ENCODE data around the gene MAPKAPK5. TPM values are rescaled to one million over a fixed set of nuclear protein-coding genes. Genes with fewer than 3 reads are reported as not detected.

MAPKAPK5 gene
- total and polyA plus RNA-seq, 2 of the 13 experiments (the other 11 are each of a cell fraction or from before 2014, with no cell fraction given): 43.2 to 58.2 TPM

- TF ChIP-seq ARID3A (IDR thresholded peaks at IDR 0.05; ENCODE audit: low read depth, low read length): no peak
Observed at GRCh38 chr12:111840807-111841206, 1.2 kb upstream of the MAPKAPK5 start (continued).

- POLR2A ChIA-PET: interaction anchor here (0.7 to 2.2 kb wide), 3 partner anchors 28 to 171 kb away, joined by 3 to 8 read pairs (median 6); partner anchors contain the start of gene TMEM116
- Histone ChIP-seq H3K4me3 (replicated peaks in 1 of 3; ENCODE audit: insufficient read depth in 1 of 3, low read depth in 2 of 3, low read length in 3 of 3) (peak overlapping the region; percentile 77 to 97 (median 87)), H4K20me1 (ENCODE audit: insufficient read depth, low read length) (no peaks in the 10 kb centered on the region), H3K79me2 (ENCODE audit: insufficient read depth, low read length) (peaks cover 52% of the 10 kb centered on the region), H3K9me3 (ENCODE audit: low read length) (no peaks in the 10 kb centered on the region), H3K4me1 (ENCODE audit: insufficient read depth, low read length) (peaks cover 41% of the 10 kb centered on the region), H3K27me3 (ENCODE audit: control insufficient read depth in 1 of 2, insufficient read depth in 2 of 2, low read length in 2 of 2) (no peaks in the 10 kb centered on the region; a peak in 1 of 5 replicates), H3K9ac (ENCODE audit: insufficient read depth, low read depth, low read length) (peak overlapping the region; percentile 97), H2AFZ (ENCODE audit: low read length) (peak overlapping the region; percentile 98), H3K4me2 (ENCODE audit: low read depth, low read length) (peak overlapping the region; percentile 83), H3K36me3 (replicated peaks in 1 of 2; ENCODE audit: control insufficient read depth in 1 of 2, insufficient read depth in 2 of 2, low read length in 2 of 2) (peaks cover 2 to 11% of the 10 kb centered on the region in 2 experiments; a peak in 3 of 5 replicates), H3K27ac (ENCODE audit: extremely low read length, insufficient read depth, low read length) (peak overlapping the region; percentile 87)
- BruUV-seq (replicated peaks): TSS peak; percentile 93
- in situ Hi-C loops (cut with HindIII; ENCODE audit: extremely low pct_ligation_motif_present, low pct_unique_long_range_greater_than_20kb) (no loop called here), intact Hi-C loops (cut with micrococcal nuclease; ENCODE audit: unreplicated experiment) (loop anchor here (10.0 kb wide), 1 partner anchor 174 kb away; the partner anchor contains the start of genes ERP29 and TMEM116)
- under 1% methylated on average over 13 of the region's 13 CpGs for WGBS (ENCODE audit: low lambda C conversion rate)
- ATAC-seq (peak; percentile 3; the same call in 1 of the 3 replicates), FAIRE-seq (no peak), DNase-seq (ENCODE audit: low spot score) (no peak)
- CTCF ChIA-PET (ENCODE audit: low intra/inter-chr PET ratio, low total read pairs): no interaction called here
- peak; percentile 49; the same call in 1 of the 2 replicates for TF ChIP-seq ZNF780A (CRISPR knock-in tag; IDR thresholded peaks at IDR 0.05)
- no peak for TF ChIP-seq PHB2 (IDR thresholded peaks at IDR 0.05; ENCODE audit: partially characterized antibody)
- 0 out of 2 replicates have a peak, but pooled peaks have one; percentile 10 for TF ChIP-seq NCOA1 (CRISPR knock-in tag; IDR thresholded peaks at IDR 0.05)
- TF ChIP-seq MTERF4 (CRISPR knock-in tag; IDR thresholded peaks at IDR 0.05): 0 out of 2 replicates have a peak, but pooled peaks have one; percentile 2
- 0 out of 2 replicates have a peak, but pooled peaks have one; percentile 33 for TF ChIP-seq ZNF670 (CRISPR knock-in tag; IDR thresholded peaks at IDR 0.05; ENCODE audit: borderline replicate concordance)
- TF ChIP-seq ZNF589 (CRISPR knock-in tag; conservative IDR thresholded peaks at IDR 0.05): 0 out of 2 replicates have a peak, but pooled peaks have one; percentile 28
- TF ChIP-seq ZFP82 (CRISPR knock-in tag; IDR thresholded peaks at IDR 0.05; ENCODE audit: borderline replicate concordance): 0 out of 2 replicates have a peak, but pooled peaks have one; percentile 46
- 0 out of 2 replicates have a peak, but pooled peaks have one; percentile 12 for TF ChIP-seq ARID2 (CRISPR knock-in tag; IDR thresholded peaks at IDR 0.05; ENCODE audit: borderline replicate concordance)
- 0 out of 2 replicates have a peak, but pooled peaks have one; percentile 7 for TF ChIP-seq AKAP8 (CRISPR knock-in tag; IDR thresholded peaks at IDR 0.05)
- 0 out of 2 replicates have a peak, but pooled peaks have one; percentile 48 for TF ChIP-seq ZNF816 (CRISPR knock-in tag; IDR thresholded peaks at IDR 0.05; ENCODE audit: borderline replicate concordance)
- no peak for TF ChIP-seq ZNF329 (CRISPR knock-in tag; IDR thresholded peaks at IDR 0.05; ENCODE audit: low read depth)
- no peak for TF ChIP-seq HNRNPL (IDR thresholded peaks at IDR 0.05; ENCODE audit: low read depth, low read length)
- 0 out of 2 replicates have a peak, but pooled peaks have one; percentile 14 for TF ChIP-seq MYPOP (CRISPR knock-in tag; IDR thresholded peaks at IDR 0.05)
- 0 out of 2 replicates have a peak, but pooled peaks have one; percentile 38 for TF ChIP-seq REL (CRISPR knock-in tag; conservative IDR thresholded peaks at IDR 0.05)
Observed at GRCh38 chr12:111841236-111841749, 735 bp upstream of the MAPKAPK5 start.

Measured in HepG2 (cell line).